GM23338 (cell line): Measurements from ENCODE around the gene ASAP2. TPM values are rescaled to one million over a fixed set of nuclear protein-coding genes. Genes with fewer than 3 reads are reported as not detected.
A peak's percentile ranks its signal among the peaks of the same experiment; 100 is the strongest.

Experiments used
- ATAC-seq: fragments of 200-7000 bp; cut with Tn5 transposase; 3 replicates; pipeline ENCODE4 v1.9.1; 2020
- DNase-seq: peaks from one replicate; pipeline ENCODE4 v3.0.0-alpha.2; 2015; ENCODE audit warnings: low spot score
- H2AFZ ChIP-seq: fragments of 200-600 bp; sonication (generic); 2 replicates; pipeline ENCODE4 v1.8.0; 2016; ENCODE audit warnings: antibody characterized with exemption, mild to moderate bottlenecking, moderate library complexity
- H3F3A ChIP-seq: fragments of 200-600 bp; sonication (generic); replicated peaks from 2 replicates; pipeline ENCODE4 v1.8.0; 2017; ENCODE audit warnings: antibody characterized with exemption, mixed run types, low read depth
- H3K27ac ChIP-seq: fragments of 200-600 bp; sonication (generic); 2 replicates; pipeline ENCODE4 v1.6.1; 2016; ENCODE audit warnings: low read depth
- H3K27me3 ChIP-seq: fragments of 200-600 bp; sonication (generic); 2 replicates; pipeline ENCODE4 v1.8.0; 2016; ENCODE audit warnings: mild to moderate bottlenecking, mixed run types, moderate library complexity; ENCODE audit not compliant: insufficient read depth
- H3K36me3 ChIP-seq: fragments of 200-600 bp; sonication (generic); 2 replicates; pipeline ENCODE4 v1.8.0; 2016; ENCODE audit warnings: mild to moderate bottlenecking; ENCODE audit not compliant: insufficient read depth
- H3K4me1 ChIP-seq: fragments of 200-600 bp; sonication (generic); 2 replicates; pipeline ENCODE4 v1.8.0; 2016; ENCODE audit warnings: mild to moderate bottlenecking, moderate library complexity; ENCODE audit not compliant: insufficient read depth
- H3K4me2 ChIP-seq: fragments of 200-600 bp; sonication (generic); 2 replicates; pipeline ENCODE4 v1.7.1; 2017; ENCODE audit warnings: mixed run types
- H3K4me3 ChIP-seq: fragments of 200-600 bp; sonication (generic); 2 replicates; pipeline ENCODE4 v1.6.1; 2016; ENCODE audit warnings: mixed run types
- H3K79me2 ChIP-seq: fragments of 200-600 bp; sonication (generic); replicated peaks from 2 replicates; pipeline ENCODE4 v1.8.0; 2017; ENCODE audit warnings: mild to moderate bottlenecking; ENCODE audit not compliant: insufficient read depth
- H3K9me2 ChIP-seq: fragments of 200-600 bp; sonication (generic); 2 replicates; pipeline ENCODE4 v1.8.0; 2017; ENCODE audit not compliant: insufficient read depth
- H4K20me1 ChIP-seq: fragments of 200-600 bp; sonication (generic); replicated peaks from 2 replicates; pipeline ENCODE4 v1.8.0; 2017; ENCODE audit warnings: mild to moderate bottlenecking; ENCODE audit not compliant: insufficient read depth
- H3K27ac Mint-ChIP-seq: 2 replicates; pipeline ENCODE4 v1.8.0; 2020; ENCODE audit warnings: inconsistent platforms, mild to moderate bottlenecking, moderate library complexity, mixed read lengths
- H3K27me3 Mint-ChIP-seq: 3 replicates; pipeline ENCODE4 v1.8.0; 2022; ENCODE audit warnings: low read depth, mild to moderate bottlenecking, moderate library complexity, mixed read lengths, inconsistent platforms; ENCODE audit not compliant: insufficient read depth, poor library complexity
- H3K36me3 Mint-ChIP-seq: 3 replicates; pipeline ENCODE4 v1.8.0; 2021; ENCODE audit warnings: low read depth, mild to moderate bottlenecking, inconsistent platforms, moderate library complexity, mixed read lengths
- H3K4me1 Mint-ChIP-seq: 3 replicates; pipeline ENCODE4 v1.8.0; 2020; ENCODE audit warnings: mild to moderate bottlenecking, inconsistent platforms, mixed read lengths
- H3K4me3 Mint-ChIP-seq: 3 replicates; pipeline ENCODE4 v1.8.0; 2021; ENCODE audit warnings: moderate library complexity, mild to moderate bottlenecking, inconsistent platforms, mixed read lengths
- H3K9me3 Mint-ChIP-seq: 3 replicates; pipeline ENCODE4 v1.8.0; 2020; ENCODE audit warnings: moderate library complexity, mild to moderate bottlenecking, inconsistent platforms, mixed read lengths
- CREB1 ChIP-seq: fragments of 250-450 bp; sonication (Bioruptor Pico); IDR thresholded peaks from 2 replicates; pipeline ENCODE4 v1.5.0; 2020; ENCODE audit warnings: low read depth, mild to moderate bottlenecking, moderate library complexity
- EZH2 ChIP-seq: fragments of 200-600 bp; sonication (generic); IDR thresholded peaks from one replicate; pipeline ENCODE4 v1.8.0; 2017; ENCODE audit warnings: antibody characterized with exemption, mild to moderate bottlenecking, low read depth; ENCODE audit not compliant: unreplicated experiment
- EZH2phosphoT487 ChIP-seq: fragments of 200-600 bp; sonication (generic); IDR thresholded peaks from one replicate; pipeline ENCODE4 v1.8.1; 2018; ENCODE audit warnings: antibody characterized with exemption; ENCODE audit not compliant: unreplicated experiment
- NANOG ChIP-seq: IDR thresholded peaks from 2 replicates; pipeline ENCODE4 v1.6.1; 2016; ENCODE audit warnings: antibody characterized with exemption, borderline replicate concordance
- STAT1 ChIP-seq: IDR thresholded peaks from one replicate; pipeline ENCODE4 v1.6.1; 2016; ENCODE audit warnings: antibody characterized with exemption; ENCODE audit not compliant: unreplicated experiment
- ZNF331 ChIP-seq: fragments of 250-450 bp; sonication (Bioruptor Pico); IDR thresholded peaks from 2 replicates; pipeline ENCODE4 v1.5.0; 2020; ENCODE audit warnings: low read depth, mild to moderate bottlenecking, moderate library complexity
- polyA plus RNA-seq: library from polyadenylated mRNA; unstranded; fragments of >200 nt; fragmentation: Nextera tagmentation; extraction: Ambion mirVana; gene quantifications from 2 replicates; pipeline ENCODE4 v1.2.1, GENCODE V29; 2016
- total RNA-seq: library from RNA; depleted of rRNA; stranded (reverse); fragments of >200 nt; shearing (Covaris generic); gene quantifications from 2 replicates; pipeline ENCODE4 v1.2.3, GENCODE V29; 2014
- TF ChIP-seq, protein P1 (sequence below): IDR thresholded peaks from one replicate; pipeline ENCODE4 v1.6.1; 2018; ENCODE audit warnings: antibody characterized with exemption; ENCODE audit not compliant: unreplicated experiment

ASAP2 gene
- total and polyA plus RNA-seq, 2 experiments from 2014 or later: 2.6 to 15.6 TPM

- ATAC-seq: peak; percentile 46
- H3K4me1 ChIP-seq: peaks cover 12% of the 10 kb centered on the region
- H2AFZ ChIP-seq: no peak overlapping the region
- Mint-ChIP-seq H3K27ac (peak overlapping the region; percentile 69; the same call in 1 of the 2 replicates), H3K4me3 (no peak overlapping the region), H3K36me3 (no peaks in the 10 kb centered on the region), H3K27me3 (peaks cover 5% of the 10 kb centered on the region), H3K9me3 (no peaks in the 10 kb centered on the region), H3K4me1 (peaks cover 60% of the 10 kb centered on the region)
- peaks cover 18% of the 10 kb centered on the region for H4K20me1 ChIP-seq
- 0 out of 2 replicates have a peak overlapping the region, but pooled peaks have one; percentile 23 for H3K4me2 ChIP-seq
- H3K9me2 ChIP-seq: no peaks in the 10 kb centered on the region
- no peak for TF ChIP-seq EZH2
- TF ChIP-seq, protein P1, sequence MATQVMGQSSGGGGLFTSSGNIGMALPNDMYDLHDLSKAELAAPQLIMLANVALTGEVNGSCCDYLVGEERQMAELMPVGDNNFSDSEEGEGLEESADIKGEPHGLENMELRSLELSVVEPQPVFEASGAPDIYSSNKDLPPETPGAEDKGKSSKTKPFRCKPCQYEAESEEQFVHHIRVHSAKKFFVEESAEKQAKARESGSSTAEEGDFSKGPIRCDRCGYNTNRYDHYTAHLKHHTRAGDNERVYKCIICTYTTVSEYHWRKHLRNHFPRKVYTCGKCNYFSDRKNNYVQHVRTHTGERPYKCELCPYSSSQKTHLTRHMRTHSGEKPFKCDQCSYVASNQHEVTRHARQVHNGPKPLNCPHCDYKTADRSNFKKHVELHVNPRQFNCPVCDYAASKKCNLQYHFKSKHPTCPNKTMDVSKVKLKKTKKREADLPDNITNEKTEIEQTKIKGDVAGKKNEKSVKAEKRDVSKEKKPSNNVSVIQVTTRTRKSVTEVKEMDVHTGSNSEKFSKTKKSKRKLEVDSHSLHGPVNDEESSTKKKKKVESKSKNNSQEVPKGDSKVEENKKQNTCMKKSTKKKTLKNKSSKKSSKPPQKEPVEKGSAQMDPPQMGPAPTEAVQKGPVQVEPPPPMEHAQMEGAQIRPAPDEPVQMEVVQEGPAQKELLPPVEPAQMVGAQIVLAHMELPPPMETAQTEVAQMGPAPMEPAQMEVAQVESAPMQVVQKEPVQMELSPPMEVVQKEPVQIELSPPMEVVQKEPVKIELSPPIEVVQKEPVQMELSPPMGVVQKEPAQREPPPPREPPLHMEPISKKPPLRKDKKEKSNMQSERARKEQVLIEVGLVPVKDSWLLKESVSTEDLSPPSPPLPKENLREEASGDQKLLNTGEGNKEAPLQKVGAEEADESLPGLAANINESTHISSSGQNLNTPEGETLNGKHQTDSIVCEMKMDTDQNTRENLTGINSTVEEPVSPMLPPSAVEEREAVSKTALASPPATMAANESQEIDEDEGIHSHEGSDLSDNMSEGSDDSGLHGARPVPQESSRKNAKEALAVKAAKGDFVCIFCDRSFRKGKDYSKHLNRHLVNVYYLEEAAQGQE: no peak
- TF ChIP-seq EZH2phosphoT487: no peak
- no peak for TF ChIP-seq NANOG
- no peak for TF ChIP-seq ZNF331 (CRISPR knock-in tag)
- TF ChIP-seq STAT1: no peak
- no peaks in the 10 kb centered on the region for H3K36me3 ChIP-seq
- 0 out of 2 replicates have a peak overlapping the region, but pooled peaks have one; percentile 21 for H3K27ac ChIP-seq
- H3K27me3 ChIP-seq: no peaks in the 10 kb centered on the region
- no peaks in the 10 kb centered on the region for H3F3A ChIP-seq
- peaks cover 86% of the 10 kb centered on the region for H3K79me2 ChIP-seq
- DNase-seq: peak; percentile 42
- no peak overlapping the region for H3K4me3 ChIP-seq
Observed at GRCh38 chr2:9226458-9227380, 20.1 kb downstream of the ASAP2 start.

DNA sequence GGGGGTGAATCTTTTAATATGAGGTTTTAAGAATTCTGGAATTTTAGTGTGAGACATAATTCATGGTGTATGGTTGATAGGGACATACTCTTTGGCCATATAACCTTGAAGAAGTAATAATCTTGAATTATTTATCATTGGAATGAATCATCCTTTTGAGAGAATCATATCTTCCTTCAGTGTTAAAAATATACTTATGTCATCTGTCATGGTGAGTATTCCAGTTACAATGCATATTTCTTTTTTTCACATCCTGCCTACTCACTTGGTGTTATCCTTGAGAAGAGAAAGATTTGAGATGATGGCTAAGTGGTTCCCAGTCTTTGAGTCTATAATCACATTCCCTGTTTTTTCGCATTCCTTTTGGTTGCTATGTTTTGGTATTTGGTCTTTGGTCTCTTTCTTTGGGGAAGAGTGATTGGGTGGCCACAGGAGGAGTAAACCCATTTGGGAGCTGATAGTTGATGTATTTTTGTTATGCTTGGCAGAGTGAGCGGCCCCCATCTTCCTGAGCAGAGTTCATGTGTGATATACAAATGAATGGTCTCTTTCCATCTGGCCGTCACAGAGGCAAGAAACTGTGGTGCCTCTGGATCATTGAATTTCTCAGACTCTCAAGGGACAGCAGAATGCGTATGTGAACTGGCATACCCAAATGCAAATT is 21.6 kb downstream of the ASAP2 start:
- Histone ChIP-seq H3K4me1 (peaks cover 7% of the 10 kb centered on the region; the same call in 1 of the 2 replicates), H3K79me2 (peaks cover 86% of the 10 kb centered on the region), H3K4me3 (no peak overlapping the region), H4K20me1 (peaks cover 24% of the 10 kb centered on the region), H3K27me3 (no peaks in the 10 kb centered on the region), H3K36me3 (no peaks in the 10 kb centered on the region), H3K4me2 (no peak overlapping the region), H3K9me2 (no peaks in the 10 kb centered on the region), H2AFZ (no peak overlapping the region), H3K27ac (no peak overlapping the region), H3F3A (no peaks in the 10 kb centered on the region)
- no peak overlapping the region for H3K27ac Mint-ChIP-seq
- H3K36me3 Mint-ChIP-seq: no peaks in the 10 kb centered on the region
- no peak overlapping the region for H3K4me3 Mint-ChIP-seq
- peaks cover 5% of the 10 kb centered on the region for H3K27me3 Mint-ChIP-seq
- TF ChIP-seq CREB1 (CRISPR knock-in tag): no peak
- no peaks in the 10 kb centered on the region for H3K9me3 Mint-ChIP-seq
- DNase-seq (no peak), ATAC-seq (no peak)
- H3K4me1 Mint-ChIP-seq: peaks cover 63% of the 10 kb centered on the region
